ENCODE measurements around the gene DGKE.

DNA sequence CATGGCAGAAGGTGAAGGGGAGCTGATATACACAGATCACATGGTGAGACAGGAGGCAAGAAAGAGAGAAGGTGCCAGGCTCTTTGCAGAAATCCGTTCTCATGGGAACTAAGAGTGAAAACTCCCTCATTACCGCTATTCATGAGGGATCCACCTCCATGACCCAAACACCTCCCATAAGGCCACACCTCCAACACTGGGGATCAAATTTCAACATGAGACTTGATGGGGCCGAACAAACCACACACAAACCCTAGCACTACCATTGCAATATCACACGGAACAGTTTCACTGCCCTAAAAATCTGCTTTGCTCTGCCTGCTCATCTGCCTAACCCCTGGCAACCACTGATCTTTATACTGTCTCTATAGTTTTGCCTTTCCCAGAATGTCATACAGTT is 35.0 kb upstream of the DGKE start:
- TF ChIP-seq, protein P1, sequence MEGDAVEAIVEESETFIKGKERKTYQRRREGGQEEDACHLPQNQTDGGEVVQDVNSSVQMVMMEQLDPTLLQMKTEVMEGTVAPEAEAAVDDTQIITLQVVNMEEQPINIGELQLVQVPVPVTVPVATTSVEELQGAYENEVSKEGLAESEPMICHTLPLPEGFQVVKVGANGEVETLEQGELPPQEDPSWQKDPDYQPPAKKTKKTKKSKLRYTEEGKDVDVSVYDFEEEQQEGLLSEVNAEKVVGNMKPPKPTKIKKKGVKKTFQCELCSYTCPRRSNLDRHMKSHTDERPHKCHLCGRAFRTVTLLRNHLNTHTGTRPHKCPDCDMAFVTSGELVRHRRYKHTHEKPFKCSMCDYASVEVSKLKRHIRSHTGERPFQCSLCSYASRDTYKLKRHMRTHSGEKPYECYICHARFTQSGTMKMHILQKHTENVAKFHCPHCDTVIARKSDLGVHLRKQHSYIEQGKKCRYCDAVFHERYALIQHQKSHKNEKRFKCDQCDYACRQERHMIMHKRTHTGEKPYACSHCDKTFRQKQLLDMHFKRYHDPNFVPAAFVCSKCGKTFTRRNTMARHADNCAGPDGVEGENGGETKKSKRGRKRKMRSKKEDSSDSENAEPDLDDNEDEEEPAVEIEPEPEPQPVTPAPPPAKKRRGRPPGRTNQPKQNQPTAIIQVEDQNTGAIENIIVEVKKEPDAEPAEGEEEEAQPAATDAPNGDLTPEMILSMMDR (conservative IDR thresholded peaks at IDR 0.05; ENCODE audit: low read depth, low read length), result no peak
- TF ChIP-seq EZH2 (IDR thresholded peaks at IDR 0.05; ENCODE audit: borderline replicate concordance, low read depth, low read length, poor library complexity, severe bottlenecking), result no peak

Measured in A673 (cell line).